Lower leg skin (tissue), 4 donors: ENCODE data around the gene AP5Z1. TPM values are rescaled to one million over a fixed set of nuclear protein-coding genes. Genes with fewer than 3 reads are reported as not detected.

Experiments used
- DNase-seq, 2 donors: peaks; one replicate each; pipeline ENCODE4 v3.0.0-alpha.2; 2019; ENCODE audit warnings: low spot score in 2 of 2
- H3K4me3 ChIP-seq: fragments of 200-600 bp; sonication (generic); 2 replicates; pipeline ENCODE4 v1.5.1; 2017; ENCODE audit warnings: mild to moderate bottlenecking, low read depth; ENCODE audit not compliant: poor library complexity, severe bottlenecking
- CTCF ChIP-seq, 3 donors: fragments of 450-650 bp; IDR thresholded peaks; one replicate each; pipeline ENCODE4 v1.5.1; 2016; ENCODE audit warnings: antibody characterized with exemption in 3 of 3, mild to moderate bottlenecking in 3 of 3, moderate library complexity in 2 of 3
- POLR2A ChIP-seq, 2 donors: fragments of 450-650 bp; IDR thresholded peaks; one replicate each; pipeline ENCODE4 v1.6.1; 2016 to 2017; ENCODE audit warnings: antibody characterized with exemption in 2 of 2, mild to moderate bottlenecking in 1 of 2, moderate library complexity in 1 of 2
- WGBS, 2 donors: methylation state at CpG; one replicate each; pipeline ENCODE4 v1.1.5; 2018; 5-methylcytosine and 5-hydroxymethylcytosine counted together
- intact Hi-C: fragments of 100-400 bp; cut with DNase I; formaldehyde crosslinking; loops from one replicate; pipeline ENCODE4 v1.15.0; 2023; ENCODE audit warnings: low total_unique reads
- total RNA-seq, 4 donors: library from RNA; depleted of rRNA; stranded (reverse); fragments of >200 nt; gene quantifications; one replicate each; pipeline ENCODE4 v1.1.0, GENCODE V29; 2016

AP5Z1 gene
- total RNA-seq, 4 donors from 2014 or later: 43.1 to 87.4 (median 61.3) TPM

GRCh38 chr7:4783762-4784351, 8.4 kb downstream of the AP5Z1 start:
- 75 to 84% methylated on average over 37 to 38 of the region's 40 CpGs for WGBS, 2 donors
- no peak for DNase-seq

GRCh38 chr7:4784799-4785198, 9.4 kb downstream of the AP5Z1 start:
- intact Hi-C loops: no loop called here

More at GRCh38 chr7:4783762-4784351, 8.4 kb downstream of the AP5Z1 start:
- intact Hi-C loops: no loop called here
- TF ChIP-seq POLR2A (IDR thresholded peaks at IDR 0.05) (no peak), CTCF (IDR thresholded peaks at IDR 0.05) (no peak)
- H3K4me3 ChIP-seq: no peak overlapping the region

GRCh38 chr7:4785371-4785770, 9.9 kb downstream of the AP5Z1 start:
- no peak for DNase-seq
- no peak for TF ChIP-seq CTCF (IDR thresholded peaks at IDR 0.05)
- TF ChIP-seq POLR2A (IDR thresholded peaks at IDR 0.05): no peak
- no peak overlapping the region for H3K4me3 ChIP-seq
- WGBS, 2 donors: 77 to 81% methylated on average over 11 to 20 of the region's 20 CpGs
- intact Hi-C loops: no loop called here

More at GRCh38 chr7:4784799-4785198, 9.4 kb downstream of the AP5Z1 start:
- DNase-seq: no peak
- WGBS, 2 donors: 72 to 77% methylated on average over 19 of the region's 19 CpGs
- TF ChIP-seq POLR2A (IDR thresholded peaks at IDR 0.05) (no peak), CTCF (IDR thresholded peaks at IDR 0.05) (no peak)
- H3K4me3 ChIP-seq: no peak overlapping the region

- DNase-seq: no peak
- no peak overlapping the region for H3K4me3 ChIP-seq
- intact Hi-C loops: no loop called here
- WGBS, 2 donors: 70 to 88% methylated on average over 13 to 17 of the region's 17 CpGs
- TF ChIP-seq POLR2A (IDR thresholded peaks at IDR 0.05): no peak
- TF ChIP-seq CTCF (IDR thresholded peaks at IDR 0.05): no peak
Measured at GRCh38 chr7:4786015-4786414, 10.6 kb downstream of the AP5Z1 start.

- DNase-seq: no peak
- TF ChIP-seq CTCF (IDR thresholded peaks at IDR 0.05): no peak
- no peak for TF ChIP-seq POLR2A (IDR thresholded peaks at IDR 0.05)
- no peak overlapping the region for H3K4me3 ChIP-seq
- intact Hi-C loops: no loop called here
- WGBS, 2 donors: 90 to 93% methylated on average over 16 to 17 of the region's 17 CpGs
Measured at GRCh38 chr7:4787541-4787940, 12.1 kb downstream of the AP5Z1 start.
